Adrenal gland (tissue), 12 donors: ENCODE results near the gene LBP. TPM values are rescaled to one million over a fixed set of nuclear protein-coding genes. Genes with fewer than 3 reads are reported as not detected.

Source experiments
- DNase-seq, 7 donors: peaks; one replicate each; pipeline ENCODE4 v3.0.0-alpha.2; 2019 to 2020
- H3K27ac ChIP-seq, 5 donors: fragments of 200-600 bp; sonication (generic) in 4 of 5; 1 replicate in 3 of 5; 2 replicates in 2 of 5; pipeline versions ENCODE4 v1.5.1 to v1.8.0; 2016 to 2020; ENCODE audit warnings: mild to moderate bottlenecking in 1 of 5
- H3K27me3 ChIP-seq: fragments of 200-600 bp; 2 replicates; pipeline ENCODE4 v1.8.0; 2021
- H3K36me3 ChIP-seq, 2 donors: fragments of 200-600 bp; replicated peaks in 1 of 2; 1 replicate in 1 of 2; 2 replicates in 1 of 2; pipeline versions ENCODE4 v1.5.1 to v1.8.0; 2018 to 2022
- H3K4me1 ChIP-seq, 2 donors: fragments of 200-600 bp; replicated peaks in 1 of 2; 1 replicate in 1 of 2; 2 replicates in 1 of 2; pipeline versions ENCODE4 v1.5.1 to v1.8.0; 2018 to 2021
- H3K4me3 ChIP-seq, 4 donors: fragments of 200-600 bp; sonication (generic) in 3 of 4; one replicate each; pipeline ENCODE4 v1.5.1; 2016 to 2018
- H3K9me3 ChIP-seq, 3 donors: fragments of 200-600 bp; sonication (generic) in 1 of 3; replicated peaks in 1 of 3; 1 replicate in 2 of 3; 2 replicates in 1 of 3; pipeline versions ENCODE4 v1.5.1 to v1.8.0; 2016 to 2021
- CTCF ChIP-seq, 6 experiments: fragments of 450-650 bp in 4 of 6; fragments of 200-600 bp in 2 of 6; sonication (generic) in 1 of 6; IDR thresholded peaks; 1 replicate in 5 of 6; 2 replicates in 1 of 6; pipeline versions ENCODE4 v1.5.1 to v1.8.0; 2016 to 2021; ENCODE audit warnings: antibody characterized with exemption in 6 of 6, mild to moderate bottlenecking in 2 of 6, moderate library complexity in 1 of 6
- POLR2A ChIP-seq, 2 donors: fragments of 450-650 bp; IDR thresholded peaks; one replicate each; pipeline ENCODE4 v1.6.1; 2017; ENCODE audit warnings: antibody characterized with exemption in 2 of 2, mild to moderate bottlenecking in 2 of 2, moderate library complexity in 1 of 2
- WGBS, 4 donors: extraction: QIAGEN DNeasy Blood & Tissue Kit in 2 of 4; methylation state at CpG; one replicate each; pipeline versions ENCODE4 v1.1.5 to v1.1.7; 2013 to 2017; 5-methylcytosine and 5-hydroxymethylcytosine counted together
- intact Hi-C, 2 donors: fragments of 100-400 bp; cut with DNase I; formaldehyde crosslinking; loops; one replicate each; pipeline versions ENCODE4 v1.14.1 to v1.15.0; 2022 to 2023
- polyA plus RNA-seq, 3 donors: library from polyadenylated mRNA; stranded (reverse); fragments of 200-250 nt in 2 of 3; fragments of 350-450 nt in 1 of 3; fragmentation: Illumina TruSeq in 1 of 3; extraction: RNeasy Lipid Tissue Mini Kit (QIAGEN cat#74804) in 1 of 3; gene quantifications; one replicate each; pipeline ENCODE4 v1.2.3, GENCODE V29; 2013 to 2014
- total RNA-seq, 9 donors: library from RNA; depleted of rRNA in 4 of 9; stranded (reverse); fragments of >200 nt in 4 of 9; fragments of 120-200 nt in 1 of 9; fragmentation: NEBNext Ultra II Directional in 1 of 9; extraction: Animal tissue kit (Norgen Biotek cat#: 25700) in 1 of 9; gene quantifications; one replicate each; pipeline versions ENCODE4 v1.1.0 to v1.2.4, GENCODE V29; 2013 to 2023
- donor health status: healthy with polysubstance abuse.
- donor health status: Bipolar disorder and iron deficiency.
- donor health status: DM: yes; HTN: yes; CAD: no.
- donor health status: DM: no; HTN: no; CAD: no.
- donor health status: DM: no; HTN: no; CAD: no.
- donor health status: DM: yes; HTN: yes; CAD: no.

Gene LBP
- total and polyA plus RNA-seq, 12 donors = 0.15 to 2.0 (median 0.41) TPM; not detected in 2

GRCh38 chr20:38325905-38326304 lies 20.4 kb upstream of the LBP start:
- WGBS, 4 donors = 84 to 86% (median 85%) methylated on average over 3 of the region's 3 CpGs
- no peak overlapping the region for H3K4me3 ChIP-seq
- intact Hi-C loops = no loop called here
- H3K36me3 ChIP-seq = no peaks in the 10 kb centered on the region
- no peak for TF ChIP-seq POLR2A (IDR thresholded peaks at IDR 0.05)
- TF ChIP-seq CTCF (IDR thresholded peaks at IDR 0.05) = no peak
- H3K27me3 ChIP-seq = no peaks in the 10 kb centered on the region
- no peaks in the 10 kb centered on the region for H3K9me3 ChIP-seq
- H3K27ac ChIP-seq = no peak overlapping the region
- DNase-seq = no peak
- no peaks in the 10 kb centered on the region for H3K4me1 ChIP-seq

GRCh38 chr20:38326309-38326708 lies 20.0 kb upstream of the LBP start:
- H3K4me3 ChIP-seq = no peak overlapping the region
- no peaks in the 10 kb centered on the region for H3K4me1 ChIP-seq
- DNase-seq = no peak
- no peak for TF ChIP-seq CTCF (IDR thresholded peaks at IDR 0.05)
- no peak for TF ChIP-seq POLR2A (IDR thresholded peaks at IDR 0.05)
- H3K27ac ChIP-seq = no peak overlapping the region
- 86 to 92% (median 89%) methylated on average over 7 of the region's 7 CpGs for WGBS, 4 donors
- H3K9me3 ChIP-seq = no peaks in the 10 kb centered on the region
- intact Hi-C loops = no loop called here
- H3K36me3 ChIP-seq = no peaks in the 10 kb centered on the region
- H3K27me3 ChIP-seq = no peaks in the 10 kb centered on the region

GRCh38 chr20:38330638-38331037 lies 15.6 kb upstream of the LBP start:
- no peak for DNase-seq
- no peak for TF ChIP-seq POLR2A (IDR thresholded peaks at IDR 0.05)
- no peak for TF ChIP-seq CTCF (IDR thresholded peaks at IDR 0.05)
- intact Hi-C loops = no loop called here
- H3K36me3 ChIP-seq = no peaks in the 10 kb centered on the region
- H3K9me3 ChIP-seq = no peaks in the 10 kb centered on the region
- 54 to 74% (median 66%) methylated on average over 3 of the region's 3 CpGs for WGBS, 4 donors
- no peak overlapping the region for H3K27ac ChIP-seq
- no peaks in the 10 kb centered on the region for H3K4me1 ChIP-seq
- no peak overlapping the region for H3K4me3 ChIP-seq
- no peaks in the 10 kb centered on the region for H3K27me3 ChIP-seq

GRCh38 chr20:38331245-38331644 lies 15.0 kb upstream of the LBP start:
- Histone ChIP-seq H3K27me3 (no peaks in the 10 kb centered on the region), H3K36me3 (no peaks in the 10 kb centered on the region), H3K4me3 (no peak overlapping the region), H3K4me1 (no peaks in the 10 kb centered on the region), H3K27ac (no peak overlapping the region), H3K9me3 (no peaks in the 10 kb centered on the region)
- intact Hi-C loops = no loop called here
- TF ChIP-seq CTCF (IDR thresholded peaks at IDR 0.05) (no peak), POLR2A (IDR thresholded peaks at IDR 0.05) (no peak)
- DNase-seq = no peak
